ENCODE data around the gene GNMT. TPM values are rescaled to one million over a fixed set of nuclear protein-coding genes. Genes with fewer than 3 reads are reported as not detected.

The GNMT gene
- total and polyA plus RNA-seq, 2 of the 8 experiments (the other 6 are each of a cell fraction or from before 2014, with no cell fraction given): 1.8 to 3.4 TPM

GRCh38 chr6:42984001-42984923 lies 23.7 kb downstream of the GNMT start, which contains the start of gene PPP2R5D (continued):
- no peak for TF ChIP-seq SAP30 (IDR thresholded peaks at IDR 0.05; ENCODE audit: insufficient read depth, insufficient replicate concordance, low read length)
- TF ChIP-seq ASH2L (IDR thresholded peaks at IDR 0.05; ENCODE audit: low read length): no peak
- 0 out of 2 replicates have a peak, but pooled peaks have one; percentile 54 for TF ChIP-seq EGR1 (IDR thresholded peaks at IDR 0.05; ENCODE audit: borderline replicate concordance, low read depth, low read length)
- TF ChIP-seq SRF (IDR thresholded peaks at IDR 0.05; ENCODE audit: low read depth, low read length): no peak
- no peak for TF ChIP-seq ZNF274 (IDR thresholded peaks at IDR 0.05; ENCODE audit: borderline replicate concordance, extremely low read depth, low read length)
- no peak for TF ChIP-seq CHD1 (IDR thresholded peaks at IDR 0.05; ENCODE audit: low read depth, low read length)
- no peak for TF ChIP-seq KDM5A (IDR thresholded peaks at IDR 0.05; ENCODE audit: low read length)
- TF ChIP-seq CBX5 (IDR thresholded peaks at IDR 0.05; ENCODE audit: low read depth, low read length): no peak
- TF ChIP-seq POLR2A (IDR thresholded peaks at IDR 0.05; ENCODE audit: control extremely low read depth in 1 of 2, low read depth in 2 of 2, low read length in 2 of 2): peak; percentile 81 to 96
- TF ChIP-seq CBX8 (IDR thresholded peaks at IDR 0.05; ENCODE audit: borderline replicate concordance, low read depth, low read length): no peak
- TF ChIP-seq E2F6 (IDR thresholded peaks at IDR 0.05): no peak
- TF ChIP-seq KDM4A (IDR thresholded peaks at IDR 0.05; ENCODE audit: low read depth, low read length, severe bottlenecking): peak; percentile 69
- TF ChIP-seq TCF12 (IDR thresholded peaks at IDR 0.05; ENCODE audit: low read depth, low read length): no peak
- TF ChIP-seq NRF1 (IDR thresholded peaks at IDR 0.05; ENCODE audit: low read depth, low read length): peak; percentile 23; the same call in 1 of the 2 replicates
- TF ChIP-seq SIRT6 (IDR thresholded peaks at IDR 0.05; ENCODE audit: low read length): no peak
- no peak for TF ChIP-seq CTCF (IDR thresholded peaks at IDR 0.05; ENCODE audit: control extremely low read depth in 1 of 3, insufficient read depth in 1 of 3, low read depth in 1 of 3, low read length in 3 of 3)
- peak; percentile 77 for TF ChIP-seq PHF8 (conservative IDR thresholded peaks at IDR 0.05; ENCODE audit: low read depth, low read length)
- no peak for TF ChIP-seq FOSL1 (IDR thresholded peaks at IDR 0.05; ENCODE audit: insufficient read depth, low read depth, low read length)
- 0 out of 4 replicates have a peak, but pooled peaks of 1 of the 2 experiments have one; percentile 4 for TF ChIP-seq RAD21 (IDR thresholded peaks at IDR 0.05 in 1 of 2, conservative IDR thresholded peaks at IDR 0.05 in 1 of 2; ENCODE audit: low read depth in 2 of 2, low read length in 2 of 2)
- no peak for TF ChIP-seq BACH1 (IDR thresholded peaks at IDR 0.05; ENCODE audit: low read length)

All from H1 (cell line).